ENCODE results near the gene IHH. TPM values are rescaled to one million over a fixed set of nuclear protein-coding genes. Genes with fewer than 3 reads are reported as not detected.

The IHH gene
- total RNA-seq, 4 donors from 2014 or later = 0.48 TPM; not detected in 3

GRCh38 chr2:219056176-219056895 lies 4.4 kb downstream of the IHH start:
- DNase-seq (ENCODE audit: low spot score) (no peak), ATAC-seq (ENCODE audit: low FRiP score) (no peak)
- TF ChIP-seq CTCF (IDR thresholded peaks at IDR 0.05) = no peak

GRCh38 chr2:219054956-219055903 lies 5.5 kb downstream of the IHH start:
- no peak for DNase-seq (ENCODE audit: low spot score)
- no peak for ATAC-seq (ENCODE audit: low FRiP score)
- no peak for TF ChIP-seq CTCF (IDR thresholded peaks at IDR 0.05)

- no peak for DNase-seq (ENCODE audit: low spot score)
- no peak for ATAC-seq (ENCODE audit: low FRiP score)
- TF ChIP-seq CTCF (IDR thresholded peaks at IDR 0.05) = no peak
These were observed 11.4 kb downstream of the IHH start for GRCh38 chr2:219049282-219049681.

GRCh38 chr2:219045937-219046550 lies 14.7 kb downstream of the IHH start:
- no peak for DNase-seq (ENCODE audit: low spot score)
- no peak for TF ChIP-seq CTCF (IDR thresholded peaks at IDR 0.05)
- no peak for ATAC-seq (ENCODE audit: low FRiP score)

GRCh38 chr2:219042750-219043149 lies 18.0 kb downstream of the IHH start:
- no peak for ATAC-seq (ENCODE audit: low FRiP score)
- TF ChIP-seq CTCF (IDR thresholded peaks at IDR 0.05) = no peak
- DNase-seq (ENCODE audit: low spot score) = no peak

- ATAC-seq (ENCODE audit: low FRiP score) = no peak
- no peak for DNase-seq (ENCODE audit: low spot score)
- TF ChIP-seq CTCF (IDR thresholded peaks at IDR 0.05) = no peak
These were observed 18.6 kb downstream of the IHH start for GRCh38 chr2:219042157-219042556.
